ENCODE results near the gene COL4A2. TPM values are rescaled to one million over a fixed set of nuclear protein-coding genes. Genes with fewer than 3 reads are reported as not detected.

The COL4A2 gene
- total RNA-seq, 1 experiment from 2014 or later = 1.6 TPM

DNA sequence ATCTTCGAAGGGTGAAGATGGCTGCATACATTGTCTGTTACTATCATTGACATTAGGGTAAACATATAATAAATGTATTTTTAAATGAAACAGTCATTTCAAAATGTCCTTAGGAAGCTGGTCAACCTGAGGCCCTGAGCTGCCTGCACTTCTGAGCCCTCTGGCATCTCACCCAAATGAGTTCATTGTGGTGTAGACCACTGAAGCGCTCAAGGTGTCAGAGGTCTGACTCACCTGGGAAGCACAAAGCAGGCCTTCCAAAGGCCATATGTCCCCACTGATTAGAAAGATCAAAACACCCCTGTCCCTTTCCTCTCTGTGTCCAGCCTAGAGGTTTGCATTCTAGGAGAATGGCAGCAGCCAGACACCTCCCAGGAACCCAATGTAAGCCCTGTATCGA is 59.6 kb downstream of the COL4A2 start:
- DNase-seq (ENCODE audit: low read depth, low spot score) (no peak), ATAC-seq (no peak)
- TF ChIP-seq JUND (IDR thresholded peaks at IDR 0.05) (no peak), SIN3A (IDR thresholded peaks at IDR 0.05; ENCODE audit: low read depth) (no peak), RAD21 (IDR thresholded peaks at IDR 0.05; ENCODE audit: low read depth) (no peak), EGR1 (IDR thresholded peaks at IDR 0.05; ENCODE audit: low read depth) (no peak), ZNF274 (IDR thresholded peaks at IDR 0.05; ENCODE audit: low read depth, low read length) (no peak), CBX3 (IDR thresholded peaks at IDR 0.05; ENCODE audit: low read depth) (no peak), ELF1 (IDR thresholded peaks at IDR 0.05; ENCODE audit: borderline replicate concordance, low read depth) (no peak), EZH2phosphoT487 (IDR thresholded peaks at IDR 0.05; ENCODE audit: borderline replicate concordance) (no peak), EZH2 (IDR thresholded peaks at IDR 0.05) (no peak), ZFX (IDR thresholded peaks at IDR 0.05) (no peak), POLR2A (IDR thresholded peaks at IDR 0.05; ENCODE audit: borderline replicate concordance, extremely low read depth, insufficient read depth, insufficient read length) (no peak), SRF (IDR thresholded peaks at IDR 0.05; ENCODE audit: low read depth) (no peak), FOSL1 (IDR thresholded peaks at IDR 0.05; ENCODE audit: low read depth) (no peak), POLR2AphosphoS5 (IDR thresholded peaks at IDR 0.05; ENCODE audit: low read depth, low read length) (no peak)
- TF ChIP-seq, protein P1, sequence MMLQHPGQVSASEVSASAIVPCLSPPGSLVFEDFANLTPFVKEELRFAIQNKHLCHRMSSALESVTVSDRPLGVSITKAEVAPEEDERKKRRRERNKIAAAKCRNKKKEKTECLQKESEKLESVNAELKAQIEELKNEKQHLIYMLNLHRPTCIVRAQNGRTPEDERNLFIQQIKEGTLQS (IDR thresholded peaks at IDR 0.05) = no peak
- TF ChIP-seq, protein P2, sequence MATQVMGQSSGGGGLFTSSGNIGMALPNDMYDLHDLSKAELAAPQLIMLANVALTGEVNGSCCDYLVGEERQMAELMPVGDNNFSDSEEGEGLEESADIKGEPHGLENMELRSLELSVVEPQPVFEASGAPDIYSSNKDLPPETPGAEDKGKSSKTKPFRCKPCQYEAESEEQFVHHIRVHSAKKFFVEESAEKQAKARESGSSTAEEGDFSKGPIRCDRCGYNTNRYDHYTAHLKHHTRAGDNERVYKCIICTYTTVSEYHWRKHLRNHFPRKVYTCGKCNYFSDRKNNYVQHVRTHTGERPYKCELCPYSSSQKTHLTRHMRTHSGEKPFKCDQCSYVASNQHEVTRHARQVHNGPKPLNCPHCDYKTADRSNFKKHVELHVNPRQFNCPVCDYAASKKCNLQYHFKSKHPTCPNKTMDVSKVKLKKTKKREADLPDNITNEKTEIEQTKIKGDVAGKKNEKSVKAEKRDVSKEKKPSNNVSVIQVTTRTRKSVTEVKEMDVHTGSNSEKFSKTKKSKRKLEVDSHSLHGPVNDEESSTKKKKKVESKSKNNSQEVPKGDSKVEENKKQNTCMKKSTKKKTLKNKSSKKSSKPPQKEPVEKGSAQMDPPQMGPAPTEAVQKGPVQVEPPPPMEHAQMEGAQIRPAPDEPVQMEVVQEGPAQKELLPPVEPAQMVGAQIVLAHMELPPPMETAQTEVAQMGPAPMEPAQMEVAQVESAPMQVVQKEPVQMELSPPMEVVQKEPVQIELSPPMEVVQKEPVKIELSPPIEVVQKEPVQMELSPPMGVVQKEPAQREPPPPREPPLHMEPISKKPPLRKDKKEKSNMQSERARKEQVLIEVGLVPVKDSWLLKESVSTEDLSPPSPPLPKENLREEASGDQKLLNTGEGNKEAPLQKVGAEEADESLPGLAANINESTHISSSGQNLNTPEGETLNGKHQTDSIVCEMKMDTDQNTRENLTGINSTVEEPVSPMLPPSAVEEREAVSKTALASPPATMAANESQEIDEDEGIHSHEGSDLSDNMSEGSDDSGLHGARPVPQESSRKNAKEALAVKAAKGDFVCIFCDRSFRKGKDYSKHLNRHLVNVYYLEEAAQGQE (IDR thresholded peaks at IDR 0.05; ENCODE audit: low read depth) = no peak
- TF ChIP-seq, protein P3, sequence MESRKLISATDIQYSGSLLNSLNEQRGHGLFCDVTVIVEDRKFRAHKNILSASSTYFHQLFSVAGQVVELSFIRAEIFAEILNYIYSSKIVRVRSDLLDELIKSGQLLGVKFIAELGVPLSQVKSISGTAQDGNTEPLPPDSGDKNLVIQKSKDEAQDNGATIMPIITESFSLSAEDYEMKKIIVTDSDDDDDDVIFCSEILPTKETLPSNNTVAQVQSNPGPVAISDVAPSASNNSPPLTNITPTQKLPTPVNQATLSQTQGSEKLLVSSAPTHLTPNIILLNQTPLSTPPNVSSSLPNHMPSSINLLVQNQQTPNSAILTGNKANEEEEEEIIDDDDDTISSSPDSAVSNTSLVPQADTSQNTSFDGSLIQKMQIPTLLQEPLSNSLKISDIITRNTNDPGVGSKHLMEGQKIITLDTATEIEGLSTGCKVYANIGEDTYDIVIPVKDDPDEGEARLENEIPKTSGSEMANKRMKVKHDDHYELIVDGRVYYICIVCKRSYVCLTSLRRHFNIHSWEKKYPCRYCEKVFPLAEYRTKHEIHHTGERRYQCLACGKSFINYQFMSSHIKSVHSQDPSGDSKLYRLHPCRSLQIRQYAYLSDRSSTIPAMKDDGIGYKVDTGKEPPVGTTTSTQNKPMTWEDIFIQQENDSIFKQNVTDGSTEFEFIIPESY (IDR thresholded peaks at IDR 0.05; ENCODE audit: extremely low read depth, insufficient replicate concordance, low read length) = no peak
- TF ChIP-seq, protein P4, sequence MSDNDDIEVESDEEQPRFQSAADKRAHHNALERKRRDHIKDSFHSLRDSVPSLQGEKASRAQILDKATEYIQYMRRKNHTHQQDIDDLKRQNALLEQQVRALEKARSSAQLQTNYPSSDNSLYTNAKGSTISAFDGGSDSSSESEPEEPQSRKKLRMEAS (IDR thresholded peaks at IDR 0.05) = no peak
- BruUV-seq (replicated peaks) = no TSS peak
- H3K36me3 ChIP-seq (ENCODE audit: control insufficient read depth in 1 of 2, insufficient read depth in 2 of 2, low read length in 2 of 2) = no peaks in the 10 kb centered on the region
- intact Hi-C loops (cut with micrococcal nuclease) = no loop called here
- H3K4me2 ChIP-seq (ENCODE audit: low read length) = no peak overlapping the region
- ChIA-PET CTCF (no interaction called here), RAD21 (ENCODE audit: low non-redundant PET in 1 of 2, low total read pairs in 2 of 2, uncharacterized antibody in 2 of 2, unreplicated experiment in 2 of 2) (no interaction called here), POLR2A (no interaction called here)
- no peak overlapping the region for H3K4me3 ChIP-seq (replicated peaks in 1 of 2; ENCODE audit: low read depth in 1 of 2, low read length in 2 of 2)
- no peaks in the 10 kb centered on the region for H3K27me3 ChIP-seq (ENCODE audit: insufficient read depth, low read length)
- H3K9ac ChIP-seq (ENCODE audit: low read length) = no peak overlapping the region
- H2AFZ ChIP-seq (ENCODE audit: low read depth, low read length, poor library complexity, severe bottlenecking) = no peak overlapping the region
- no peaks in the 10 kb centered on the region for H3K4me1 ChIP-seq (ENCODE audit: control insufficient read depth in 1 of 2, insufficient read depth in 2 of 2, low read length in 2 of 2)
- H4K20me1 ChIP-seq (ENCODE audit: insufficient read depth) = no peaks in the 10 kb centered on the region
- H3K9me2 ChIP-seq (ENCODE audit: insufficient read depth) = no peaks in the 10 kb centered on the region
- H3K27ac ChIP-seq (ENCODE audit: low read depth, low read length) = no peak overlapping the region
- no peaks in the 10 kb centered on the region for H3K9me3 ChIP-seq (ENCODE audit: control insufficient read depth in 1 of 2, insufficient read depth in 1 of 2, low read depth in 1 of 2, low read length in 2 of 2)
- no peaks in the 10 kb centered on the region for H3K79me2 ChIP-seq (ENCODE audit: insufficient read depth, low read length)
